IPS-15b (cell line): ENCODE results near the gene CHD2.

ENCODE experiments used
- H3K27me3 ChIP-seq: one replicate; pipeline ENCODE4 v1.6.1; 2013; ENCODE audit warnings: low read length; ENCODE audit not compliant: control insufficient read depth, insufficient read depth
- H3K36me3 ChIP-seq: one replicate; pipeline ENCODE4 v1.6.1; 2013; ENCODE audit warnings: low read length; ENCODE audit not compliant: control insufficient read depth, insufficient read depth
- H3K4me1 ChIP-seq: one replicate; pipeline ENCODE4 v1.6.1; 2013; ENCODE audit warnings: mild to moderate bottlenecking, low read length; ENCODE audit not compliant: control insufficient read depth, insufficient read depth
- H3K4me3 ChIP-seq: one replicate; pipeline ENCODE4 v1.5.1; 2013; ENCODE audit warnings: low read depth, low read length
- H3K9ac ChIP-seq: one replicate; pipeline ENCODE4 v1.6.1; 2013; ENCODE audit warnings: low read depth, mild to moderate bottlenecking, low read length
- H3K9me3 ChIP-seq: one replicate; pipeline ENCODE4 v1.6.1; 2013; ENCODE audit warnings: mild to moderate bottlenecking, low read length; ENCODE audit not compliant: control insufficient read depth, insufficient read depth

The CHD2 gene

GRCh38 chr15:93066834-93067648 lies 166.9 kb downstream of the CHD2 start:
- Histone ChIP-seq H3K27me3 (no peaks in the 10 kb centered on the region), H3K9ac (no peak overlapping the region), H3K9me3 (no peaks in the 10 kb centered on the region), H3K36me3 (peaks cover 23% of the 10 kb centered on the region), H3K4me3 (no peak overlapping the region), H3K4me1 (peaks cover 50% of the 10 kb centered on the region)

GRCh38 chr15:93067649-93068085 lies 167.5 kb downstream of the CHD2 start:
- H3K36me3 ChIP-seq = peaks cover 23% of the 10 kb centered on the region
- H3K9ac ChIP-seq = no peak overlapping the region
- no peak overlapping the region for H3K4me3 ChIP-seq
- peaks cover 47% of the 10 kb centered on the region for H3K4me1 ChIP-seq
- H3K9me3 ChIP-seq = no peaks in the 10 kb centered on the region
- H3K27me3 ChIP-seq = no peaks in the 10 kb centered on the region

DNA sequence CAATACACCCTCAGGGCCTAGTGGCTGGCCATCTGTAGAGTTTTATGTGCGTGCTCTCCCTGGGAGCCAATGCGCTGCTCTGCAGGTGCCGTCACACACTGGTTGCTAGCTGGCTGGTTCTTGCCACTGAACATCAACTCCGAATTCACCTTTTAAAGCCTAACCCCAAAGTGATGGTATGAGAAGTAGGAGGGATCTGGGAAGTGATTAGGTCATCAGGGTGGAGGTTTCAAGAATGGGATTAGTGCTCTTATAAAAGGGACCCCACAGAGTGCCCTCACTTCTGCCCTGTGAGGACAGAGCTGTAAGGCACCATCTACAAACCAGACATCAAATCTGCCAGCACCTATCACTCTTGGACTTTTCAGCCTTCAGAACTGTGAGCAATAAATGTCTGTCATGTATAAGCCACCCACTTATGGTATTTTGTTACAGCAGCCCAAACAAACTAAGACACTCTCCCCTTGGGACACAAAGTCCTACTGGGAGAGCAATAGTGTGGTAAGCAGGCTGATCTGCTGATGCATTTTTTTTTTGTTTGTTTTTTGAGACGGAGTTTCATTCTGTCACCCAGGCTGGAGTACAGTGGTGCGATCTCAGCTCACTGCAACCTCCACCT lies 168.6 kb downstream of the CHD2 start:
- peak overlapping the region; percentile 5 for H3K4me3 ChIP-seq
- no peak overlapping the region for H3K9ac ChIP-seq
- H3K9me3 ChIP-seq = no peaks in the 10 kb centered on the region
- H3K27me3 ChIP-seq = no peaks in the 10 kb centered on the region
- H3K4me1 ChIP-seq = peaks cover 41% of the 10 kb centered on the region
- peaks cover 23% of the 10 kb centered on the region for H3K36me3 ChIP-seq

DNA sequence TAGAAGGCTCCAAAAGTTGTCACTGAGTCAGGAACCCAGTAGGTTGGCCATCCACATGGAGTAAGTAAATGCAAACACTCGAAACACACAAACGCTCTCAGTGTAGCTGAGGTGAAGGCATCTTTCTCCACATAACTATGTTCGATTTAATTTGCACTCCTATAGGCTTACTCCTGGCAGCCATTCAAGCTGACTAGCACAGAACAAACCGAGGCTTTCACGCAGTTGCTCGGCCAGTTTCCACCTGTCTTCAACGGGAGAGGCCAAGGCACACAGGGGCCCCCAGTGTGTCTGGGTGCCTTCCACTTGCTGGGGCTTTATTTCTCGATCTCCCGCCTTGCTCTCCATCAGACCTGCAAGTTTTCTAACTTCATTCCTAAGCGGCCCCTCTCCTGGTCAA lies 170.0 kb downstream of the CHD2 start:
- Histone ChIP-seq H3K4me3 (peak overlapping the region; percentile 88), H3K36me3 (peaks cover 12% of the 10 kb centered on the region), H3K27me3 (peaks cover 9% of the 10 kb centered on the region), H3K4me1 (peaks cover 32% of the 10 kb centered on the region), H3K9me3 (no peaks in the 10 kb centered on the region), H3K9ac (peak overlapping the region; percentile 37)

DNA sequence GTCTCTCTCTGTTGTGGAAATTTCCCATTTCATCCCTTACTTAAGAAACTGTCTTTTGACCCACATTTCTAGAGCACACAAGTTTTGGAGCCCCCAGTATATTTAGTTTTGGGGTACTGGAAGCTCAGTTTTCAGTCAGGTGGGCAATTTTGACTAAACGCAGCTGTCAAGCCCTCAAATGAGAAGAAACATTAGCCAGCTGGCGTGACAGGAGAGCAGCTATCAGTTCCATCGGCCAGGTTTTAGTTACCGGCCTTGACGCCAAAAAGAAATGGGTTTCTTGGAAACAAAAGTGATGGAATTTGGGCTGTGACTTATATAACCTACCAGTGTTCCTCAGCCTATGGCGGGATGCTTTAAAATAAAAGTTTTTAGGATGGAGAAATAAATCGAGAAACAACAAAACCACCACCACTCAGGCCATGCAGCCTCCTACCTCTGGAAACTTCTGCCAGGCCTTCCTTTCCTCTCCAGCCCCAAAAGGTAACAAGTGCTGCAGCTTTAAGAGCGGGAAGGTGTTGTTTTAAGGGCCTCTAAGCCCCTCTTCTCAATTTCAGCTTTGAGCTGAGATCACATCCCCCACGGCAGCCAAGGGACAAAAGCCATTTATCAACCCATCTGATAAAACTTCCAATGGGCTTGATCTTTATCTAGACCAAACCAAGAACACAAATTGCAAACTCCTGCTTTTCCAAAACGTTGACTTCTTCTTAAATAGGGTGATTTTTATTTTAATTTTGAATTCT lies 170.6 kb downstream of the CHD2 start:
- H3K36me3 ChIP-seq = peaks cover 6% of the 10 kb centered on the region
- peaks cover 32% of the 10 kb centered on the region for H3K4me1 ChIP-seq
- peak overlapping the region; percentile 55 for H3K9ac ChIP-seq
- peaks cover 11% of the 10 kb centered on the region for H3K27me3 ChIP-seq
- H3K4me3 ChIP-seq = peak overlapping the region; percentile 88
- no peaks in the 10 kb centered on the region for H3K9me3 ChIP-seq

- Histone ChIP-seq H3K9me3 (no peaks in the 10 kb centered on the region), H3K9ac (peak overlapping the region; percentile 55), H3K4me1 (peaks cover 32% of the 10 kb centered on the region), H3K36me3 (no peaks in the 10 kb centered on the region), H3K4me3 (peak overlapping the region; percentile 88), H3K27me3 (peaks cover 13% of the 10 kb centered on the region)
Observed at GRCh38 chr15:93071469-93071936, 171.4 kb downstream of the CHD2 start.

GRCh38 chr15:93072011-93072410 lies 171.9 kb downstream of the CHD2 start:
- Histone ChIP-seq H3K9ac (peak overlapping the region; percentile 55), H3K9me3 (no peaks in the 10 kb centered on the region), H3K36me3 (no peaks in the 10 kb centered on the region), H3K4me1 (peaks cover 34% of the 10 kb centered on the region), H3K4me3 (peak overlapping the region; percentile 88), H3K27me3 (peaks cover 13% of the 10 kb centered on the region)

DNA sequence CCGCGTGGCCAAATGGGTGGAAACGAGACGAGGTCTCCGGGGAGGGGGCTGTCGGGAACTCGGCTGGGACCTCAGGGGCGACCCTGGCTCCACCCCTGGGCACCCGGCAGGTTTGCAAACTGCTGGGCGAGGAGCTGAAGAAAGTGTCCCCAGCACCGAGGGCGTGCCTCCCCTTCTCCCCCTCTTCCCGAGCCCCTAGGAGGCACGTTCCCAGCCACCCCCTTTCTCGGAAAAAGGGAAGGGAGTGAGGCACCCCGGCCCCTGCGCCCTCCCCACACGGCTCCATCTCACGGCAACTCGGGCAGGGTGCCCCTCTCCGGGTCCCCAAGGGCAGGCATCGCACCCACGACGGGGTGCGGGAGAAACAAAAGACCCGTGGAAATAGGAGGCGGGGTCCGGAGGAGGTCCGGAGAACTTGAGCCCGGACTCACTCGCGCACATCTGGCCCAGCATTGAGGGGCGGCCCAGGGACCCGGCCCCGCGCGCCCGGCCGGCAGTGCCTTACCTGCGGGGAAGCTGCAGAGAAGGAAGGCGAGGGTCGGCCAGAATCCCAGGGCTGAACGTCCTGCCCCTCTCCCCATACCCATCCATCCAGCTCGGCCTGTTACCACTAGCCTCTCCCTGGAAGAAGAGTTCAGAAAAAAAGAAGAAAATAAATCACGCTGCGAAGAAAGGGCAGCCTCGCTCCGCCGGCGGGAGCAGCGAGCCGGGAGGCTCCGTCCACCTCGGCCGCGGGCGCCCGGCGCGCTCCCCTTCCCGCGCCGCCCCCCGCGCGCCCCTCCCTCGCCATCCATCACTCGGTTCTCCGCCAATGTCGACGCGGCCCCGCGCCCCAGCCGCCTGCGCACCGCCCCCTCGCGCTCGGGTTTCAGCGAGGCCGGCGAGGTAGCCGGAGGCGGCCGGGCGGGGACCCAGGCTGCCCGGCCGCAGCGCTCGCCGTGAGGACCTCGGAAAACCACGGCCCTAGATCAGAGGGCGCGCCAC lies 172.6 kb downstream of the CHD2 start:
- no peaks in the 10 kb centered on the region for H3K36me3 ChIP-seq
- H3K27me3 ChIP-seq = peaks cover 13% of the 10 kb centered on the region
- peak overlapping the region; percentile 88 for H3K4me3 ChIP-seq
- H3K9ac ChIP-seq = peak overlapping the region; percentile 55
- H3K4me1 ChIP-seq = peaks cover 29% of the 10 kb centered on the region
- no peaks in the 10 kb centered on the region for H3K9me3 ChIP-seq

DNA sequence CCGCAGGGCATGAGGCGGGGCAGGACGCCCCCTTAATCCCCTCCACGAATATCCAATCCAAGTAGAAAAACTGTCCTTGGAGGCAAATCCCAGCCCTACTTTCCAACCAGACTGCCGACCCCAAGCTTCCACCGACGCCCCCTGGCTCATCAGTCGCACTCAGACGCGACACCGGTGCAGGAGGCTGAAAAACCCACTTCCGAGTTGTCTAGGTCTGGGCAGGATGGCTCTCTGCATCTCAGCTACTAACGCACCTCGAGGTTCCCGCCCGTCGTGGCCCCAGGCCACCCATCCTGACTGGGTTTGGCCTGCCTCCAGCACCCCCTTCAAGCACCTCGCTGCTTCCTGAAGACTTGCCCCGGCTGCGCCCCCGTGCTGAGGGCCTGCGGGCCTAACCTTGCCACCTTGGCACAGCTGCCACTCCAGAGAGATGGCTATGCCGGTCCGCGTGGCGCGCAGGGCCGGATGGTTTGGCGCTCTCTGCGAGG lies 173.4 kb downstream of the CHD2 start:
- peaks cover 13% of the 10 kb centered on the region for H3K27me3 ChIP-seq
- H3K9ac ChIP-seq = no peak overlapping the region
- peaks cover 21% of the 10 kb centered on the region for H3K4me1 ChIP-seq
- peak overlapping the region; percentile 52 for H3K4me3 ChIP-seq
- H3K9me3 ChIP-seq = no peaks in the 10 kb centered on the region
- no peaks in the 10 kb centered on the region for H3K36me3 ChIP-seq

- H3K4me1 ChIP-seq = peaks cover 16% of the 10 kb centered on the region
- peaks cover 13% of the 10 kb centered on the region for H3K27me3 ChIP-seq
Observed at GRCh38 chr15:93074599-93074998, 174.5 kb downstream of the CHD2 start.

More at GRCh38 chr15:93074599-93074998, 174.5 kb downstream of the CHD2 start:
- Histone ChIP-seq H3K9ac (no peak overlapping the region), H3K9me3 (no peaks in the 10 kb centered on the region), H3K36me3 (no peaks in the 10 kb centered on the region), H3K4me3 (no peak overlapping the region)
